ENCODE data around the gene TARBP2.

Gene TARBP2

GRCh38 chr12:53459097-53459496 is 42.0 kb upstream of the TARBP2 start:
- TF ChIP-seq, protein P1, sequence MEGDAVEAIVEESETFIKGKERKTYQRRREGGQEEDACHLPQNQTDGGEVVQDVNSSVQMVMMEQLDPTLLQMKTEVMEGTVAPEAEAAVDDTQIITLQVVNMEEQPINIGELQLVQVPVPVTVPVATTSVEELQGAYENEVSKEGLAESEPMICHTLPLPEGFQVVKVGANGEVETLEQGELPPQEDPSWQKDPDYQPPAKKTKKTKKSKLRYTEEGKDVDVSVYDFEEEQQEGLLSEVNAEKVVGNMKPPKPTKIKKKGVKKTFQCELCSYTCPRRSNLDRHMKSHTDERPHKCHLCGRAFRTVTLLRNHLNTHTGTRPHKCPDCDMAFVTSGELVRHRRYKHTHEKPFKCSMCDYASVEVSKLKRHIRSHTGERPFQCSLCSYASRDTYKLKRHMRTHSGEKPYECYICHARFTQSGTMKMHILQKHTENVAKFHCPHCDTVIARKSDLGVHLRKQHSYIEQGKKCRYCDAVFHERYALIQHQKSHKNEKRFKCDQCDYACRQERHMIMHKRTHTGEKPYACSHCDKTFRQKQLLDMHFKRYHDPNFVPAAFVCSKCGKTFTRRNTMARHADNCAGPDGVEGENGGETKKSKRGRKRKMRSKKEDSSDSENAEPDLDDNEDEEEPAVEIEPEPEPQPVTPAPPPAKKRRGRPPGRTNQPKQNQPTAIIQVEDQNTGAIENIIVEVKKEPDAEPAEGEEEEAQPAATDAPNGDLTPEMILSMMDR (conservative IDR thresholded peaks at IDR 0.05): no peak
- H3K27ac ChIP-seq: no peak overlapping the region

DNA sequence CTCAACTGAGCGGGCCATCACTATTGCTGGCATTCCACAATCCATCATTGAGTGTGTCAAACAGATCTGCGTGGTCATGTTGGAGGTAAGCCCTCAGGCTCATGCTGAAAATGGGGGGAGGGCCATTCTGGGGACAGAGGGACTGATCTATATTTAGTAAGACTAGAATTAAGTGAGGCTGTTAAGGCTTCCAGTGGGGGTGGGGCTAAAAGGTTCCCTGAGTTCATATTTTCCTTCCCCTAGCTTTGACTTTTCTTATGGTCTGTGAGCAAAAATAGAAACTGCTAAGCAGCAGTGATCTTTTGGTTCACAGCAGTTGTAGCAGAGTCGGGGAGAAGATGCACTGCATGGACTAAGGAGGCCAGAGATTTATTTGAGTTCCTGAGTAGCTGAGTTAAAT is 40.0 kb upstream of the TARBP2 start:
- TF ChIP-seq, protein P1 (conservative IDR thresholded peaks at IDR 0.05): no peak
- 0 out of 2 replicates have a peak overlapping the region, but pooled peaks have one; percentile 0 for H3K27ac ChIP-seq

DNA sequence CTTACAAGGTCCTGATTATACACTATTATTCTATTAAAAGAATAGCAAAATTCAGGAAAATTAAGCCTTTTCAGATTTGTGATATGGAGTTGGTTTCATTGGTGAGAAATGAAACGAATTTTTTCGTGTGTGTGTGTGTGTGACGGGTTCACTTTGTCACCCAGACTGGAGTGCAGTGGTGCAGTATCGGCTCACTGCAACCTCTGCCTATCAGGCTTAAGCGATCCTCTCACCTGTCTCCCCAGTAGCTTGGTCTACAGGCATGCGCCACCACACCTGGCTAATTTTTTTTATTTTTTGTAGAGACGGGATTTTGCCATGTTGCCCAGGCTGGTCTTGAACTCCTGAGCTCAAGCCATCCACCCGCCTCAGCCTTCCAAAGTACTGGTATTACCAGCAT is 39.5 kb upstream of the TARBP2 start:
- TF ChIP-seq, protein P1 (conservative IDR thresholded peaks at IDR 0.05): no peak
- 0 out of 2 replicates have a peak overlapping the region, but pooled peaks have one; percentile 0 for H3K27ac ChIP-seq

DNA sequence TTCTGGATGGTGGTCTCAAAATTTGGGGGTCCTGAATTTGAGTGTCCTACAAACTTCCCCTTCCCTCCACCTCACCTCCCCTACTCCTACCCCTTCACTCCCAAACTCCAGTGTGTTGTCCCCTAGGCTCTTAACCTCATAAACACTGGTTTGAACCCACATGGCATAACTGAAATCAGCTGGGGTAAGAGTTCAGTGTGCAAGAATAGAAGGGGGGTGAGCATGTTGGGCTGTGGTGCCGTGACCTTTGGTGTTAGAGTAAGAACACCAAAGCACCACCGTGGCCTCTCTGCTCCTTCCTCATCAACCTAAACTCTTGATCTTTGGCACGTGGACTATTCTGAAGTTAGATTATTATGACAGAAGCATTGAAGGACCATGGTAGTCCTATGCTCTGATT is 38.1 kb upstream of the TARBP2 start:
- peak overlapping the region; percentile 3; the same call in 1 of the 2 replicates for H3K27ac ChIP-seq
- TF ChIP-seq, protein P1 (conservative IDR thresholded peaks at IDR 0.05): no peak

GRCh38 chr12:53463802-53464560 is 37.1 kb upstream of the TARBP2 start:
- TF ChIP-seq, protein P1 (conservative IDR thresholded peaks at IDR 0.05): no peak
- H3K27ac ChIP-seq: peak overlapping the region; percentile 3; the same call in 1 of the 2 replicates

DNA sequence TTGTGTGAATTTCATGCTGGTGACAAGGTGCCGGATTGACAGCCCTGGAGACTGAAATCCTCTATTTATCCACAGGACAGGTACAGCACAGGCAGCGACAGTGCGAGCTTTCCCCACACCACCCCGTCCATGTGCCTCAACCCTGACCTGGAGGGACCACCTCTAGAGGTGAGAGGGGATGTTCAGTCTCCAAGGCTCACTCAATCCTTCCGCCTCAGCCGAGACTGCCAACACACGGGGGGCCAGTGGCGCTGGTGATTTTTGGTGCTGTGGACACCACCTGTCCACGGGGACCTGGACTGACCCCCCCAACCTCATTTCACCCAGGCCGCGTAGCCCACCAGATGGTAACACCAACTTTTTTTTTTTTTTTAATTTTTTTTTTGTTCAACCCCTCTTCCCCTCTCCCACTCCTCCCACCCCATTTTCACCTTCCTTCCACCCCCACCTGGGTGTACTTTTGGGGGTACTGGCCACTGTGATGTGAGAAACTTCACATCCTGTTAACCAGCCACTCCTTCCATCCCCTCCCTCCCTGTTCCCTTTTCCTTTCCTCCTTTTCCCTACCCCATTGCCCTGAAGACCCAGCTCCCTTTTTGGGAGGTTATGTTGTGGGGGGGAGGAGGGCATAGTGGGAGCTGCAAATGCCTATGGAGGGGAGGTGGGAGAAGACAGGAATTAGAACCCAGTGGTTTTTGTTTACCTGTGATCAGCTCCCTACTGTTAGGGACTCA is 36.2 kb upstream of the TARBP2 start:
- TF ChIP-seq, protein P1 (conservative IDR thresholded peaks at IDR 0.05): no peak
- H3K27ac ChIP-seq: peak overlapping the region; percentile 23; the same call in 1 of the 2 replicates

DNA sequence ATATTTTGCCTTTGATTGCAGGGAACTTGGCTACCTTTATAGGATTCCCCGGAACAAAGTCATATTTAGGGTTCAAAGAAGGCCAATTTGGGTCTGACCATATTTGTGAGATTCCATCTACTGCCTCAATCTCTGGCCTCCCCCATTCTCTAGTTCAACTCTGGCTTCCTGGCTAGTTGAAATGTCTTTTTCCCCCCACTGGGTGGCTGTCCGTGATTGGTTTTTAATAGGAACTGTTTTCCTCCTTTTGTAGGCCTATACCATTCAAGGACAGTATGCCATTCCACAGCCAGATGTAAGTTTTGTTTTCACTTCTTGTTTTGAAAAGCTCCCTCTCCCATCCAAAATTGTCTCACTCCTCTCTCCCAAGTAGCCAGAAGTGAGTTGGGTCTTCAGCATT is 35.4 kb upstream of the TARBP2 start:
- H3K27ac ChIP-seq: peak overlapping the region; percentile 80; the same call in 1 of the 2 replicates
- TF ChIP-seq, protein P1 (conservative IDR thresholded peaks at IDR 0.05): no peak

Measured in VCaP (cell line).